HEK293 (cell line): ENCODE data around the gene NAAA.
"Not testable (repeated sequence)": the region's sequence is repeated elsewhere in the genome, so short reads cannot be mapped to it uniquely, and the experiment has no call there.

Source experiments
- CTCF ChIA-PET: fragments of 350-600 bp; formaldehyde crosslinking; extraction: SDS; loops from one replicate; lab custom pipeline; 2021; ENCODE audit warnings: antibody characterized with exemption; lab: Yijun Ruan, JAX
- POLR2A ChIA-PET: fragments of 300-600 bp; formaldehyde crosslinking; extraction: SDS; loops from one replicate; lab custom pipeline; 2020; ENCODE audit warnings: antibody characterized with exemption, inconsistent platforms; lab: Yijun Ruan, JAX
- H3K27ac ChIP-seq: fragments of 200-500 bp; sonication (Bioruptor generic); 2 replicates; pipeline ENCODE4 v1.5.1; 2014; ENCODE audit warnings: low read depth, low read length, control low read depth, inconsistent platforms; ENCODE audit errors: extremely low read depth
- H3K36me3 ChIP-seq, 2 experiments: fragments of 200-500 bp in 1 of 2; sonication (Bioruptor generic) in 1 of 2; 1 replicate in 1 of 2; 2 replicates in 1 of 2; pipeline ENCODE4 v1.5.1; 2014 to 2017; ENCODE audit warnings: inconsistent platforms in 2 of 2, low read length in 2 of 2; ENCODE audit not compliant: control insufficient read depth in 2 of 2, insufficient read depth in 1 of 2
- H3K4me1 ChIP-seq: fragments of 200-500 bp; sonication (Bioruptor generic); 2 replicates; pipeline ENCODE4 v1.5.1; 2014; ENCODE audit warnings: mild to moderate bottlenecking, low read length, inconsistent platforms; ENCODE audit not compliant: control insufficient read depth, insufficient read depth
- H3K4me3 ChIP-seq: 2 replicates; pipeline ENCODE4 v1.5.1; 2011; ENCODE audit warnings: low read depth, mild to moderate bottlenecking, control low read depth, low read length, moderate library complexity
- H3K9me3 ChIP-seq: fragments of 200-500 bp; sonication (Bioruptor generic); 2 replicates; pipeline ENCODE4 v1.5.1; 2014; ENCODE audit warnings: low read depth, low read length, inconsistent platforms; ENCODE audit not compliant: control insufficient read depth, insufficient read depth
- BCL11B ChIP-seq: fragments of 450-650 bp; formaldehyde crosslinking; IDR thresholded peaks from 2 replicates; pipeline ENCODE4 v1.5.1; 2016; ENCODE audit warnings: low read depth, missing biosample characterization, missing genetic modification characterization
- BCL6B ChIP-seq: fragments of 450-650 bp; formaldehyde crosslinking; IDR thresholded peaks from 2 replicates; pipeline ENCODE4 v1.5.1; 2017; ENCODE audit warnings: missing biosample characterization, missing genetic modification characterization
- HOXD13 ChIP-seq: sonication (generic); formaldehyde crosslinking; IDR thresholded peaks from 2 replicates; pipeline ENCODE4 v1.8.0; 2022; ENCODE audit warnings: missing genetic modification reagents, borderline replicate concordance
- TRIM28 ChIP-seq: IDR thresholded peaks from 2 replicates; pipeline ENCODE4 v1.6.1; 2011; ENCODE audit warnings: low read length, control low read depth, borderline replicate concordance
- WT1 ChIP-seq: fragments of 450-650 bp; formaldehyde crosslinking; IDR thresholded peaks from 2 replicates; pipeline ENCODE4 v1.5.1; 2016; ENCODE audit warnings: missing biosample characterization, missing genetic modification characterization
- ZBTB11 ChIP-seq: fragments of 450-650 bp; formaldehyde crosslinking; conservative IDR thresholded peaks from 2 replicates; pipeline ENCODE4 v1.5.1; 2016; ENCODE audit warnings: low read depth, missing biosample characterization, missing genetic modification characterization
- ZBTB26 ChIP-seq: fragments of 450-650 bp; formaldehyde crosslinking; optimal IDR thresholded peaks from 2 replicates; pipeline ENCODE3; 2016; ENCODE audit warnings: missing biosample characterization, mild to moderate bottlenecking, missing genetic modification characterization
- ZBTB49 ChIP-seq: fragments of 450-650 bp; formaldehyde crosslinking; IDR thresholded peaks from 2 replicates; pipeline ENCODE4 v1.5.1; 2016; ENCODE audit warnings: missing biosample characterization, missing genetic modification characterization, low read depth
- ZBTB6 ChIP-seq: fragments of 450-650 bp; formaldehyde crosslinking; IDR thresholded peaks from 2 replicates; pipeline ENCODE4 v1.5.1; 2017; ENCODE audit warnings: missing biosample characterization, missing genetic modification characterization
- ZNF133 ChIP-seq: fragments of 450-650 bp; formaldehyde crosslinking; IDR thresholded peaks from 2 replicates; pipeline ENCODE4 v1.5.1; 2016; ENCODE audit warnings: missing biosample characterization, missing genetic modification characterization
- ZNF140 ChIP-seq: fragments of 450-650 bp; formaldehyde crosslinking; IDR thresholded peaks from 2 replicates; pipeline ENCODE4 v1.5.1; 2016; ENCODE audit warnings: missing biosample characterization, missing genetic modification characterization
- ZNF175 ChIP-seq: fragments of 450-650 bp; formaldehyde crosslinking; IDR thresholded peaks from 2 replicates; pipeline ENCODE4 v1.5.1; 2016; ENCODE audit warnings: missing biosample characterization, missing genetic modification characterization
- ZNF19 ChIP-seq: fragments of 450-650 bp; formaldehyde crosslinking; IDR thresholded peaks from 2 replicates; pipeline ENCODE4; 2016; ENCODE audit warnings: missing biosample characterization, missing genetic modification characterization, low read depth
- ZNF211 ChIP-seq: fragments of 450-650 bp; formaldehyde crosslinking; IDR thresholded peaks from 2 replicates; pipeline ENCODE4 v1.5.1; 2016; ENCODE audit warnings: low read depth, missing biosample characterization, missing genetic modification characterization
- ZNF23 ChIP-seq: fragments of 450-650 bp; formaldehyde crosslinking; IDR thresholded peaks from 2 replicates; pipeline ENCODE4 v1.5.1; 2016; ENCODE audit warnings: missing biosample characterization, missing genetic modification characterization, borderline replicate concordance
- ZNF280C ChIP-seq: fragments of 450-650 bp; formaldehyde crosslinking; IDR thresholded peaks from 2 replicates; pipeline ENCODE4 v1.5.1; 2016; ENCODE audit warnings: missing biosample characterization, missing genetic modification characterization
- ZNF37A ChIP-seq: fragments of 450-650 bp; IDR thresholded peaks from 2 replicates; pipeline ENCODE4 v1.5.1; 2018; ENCODE audit warnings: missing biosample characterization, missing genetic modification characterization
- ZNF529 ChIP-seq: fragments of 450-650 bp; formaldehyde crosslinking; IDR thresholded peaks from 2 replicates; pipeline ENCODE4 v1.5.1; 2017; ENCODE audit warnings: missing genetic modification characterization, missing biosample characterization; ENCODE audit not compliant: insufficient replicate concordance
- ZNF530 ChIP-seq: fragments of 450-650 bp; formaldehyde crosslinking; IDR thresholded peaks from 2 replicates; pipeline ENCODE4 v1.5.1; 2016; ENCODE audit warnings: low read depth, missing biosample characterization, missing genetic modification characterization
- ZNF571 ChIP-seq: fragments of 450-650 bp; formaldehyde crosslinking; IDR thresholded peaks from 2 replicates; pipeline ENCODE4 v1.5.0; 2017; ENCODE audit warnings: missing biosample characterization, missing genetic modification characterization
- ZNF707 ChIP-seq: fragments of 450-650 bp; formaldehyde crosslinking; IDR thresholded peaks from 2 replicates; pipeline ENCODE4 v1.5.1; 2016; ENCODE audit warnings: missing biosample characterization, missing genetic modification characterization

Gene NAAA

GRCh38 chr4:75916091-75916661 lies 24.6 kb downstream of the NAAA start (continued):
- no peak for TF ChIP-seq ZNF211 (tag by site-specific recombination)
- no peak for TF ChIP-seq ZNF571

- Histone ChIP-seq H3K4me1 (no peaks in the 10 kb centered on the region), H3K36me3 (peaks cover 0 to 3% of the 10 kb centered on the region in 2 experiments; a peak in 2 of 3 replicates), H3K9me3 (no peaks in the 10 kb centered on the region), H3K4me3 (no peak overlapping the region), H3K27ac (no peak overlapping the region)
- CTCF ChIA-PET = interaction anchor here (0.5 to 1.0 kb wide), 3 partner anchors 9 to 267 kb away, joined by 3 read pairs; no protein-coding TSS in a partner anchor
- TF ChIP-seq ZNF19 (tag by site-specific recombination) (no peak), ZNF37A (tag by site-specific recombination) (no peak), BCL6B (no peak), ZNF530 (tag by site-specific recombination) (no peak), ZNF23 (tag by site-specific recombination) (no peak), BCL11B (no peak), WT1 (tag by site-specific recombination) (no peak), ZBTB11 (tag by site-specific recombination) (no peak), ZBTB49 (tag by site-specific recombination) (no peak), ZNF175 (tag by site-specific recombination) (no peak), ZBTB26 (tag by site-specific recombination) (no peak), ZNF707 (tag by site-specific recombination) (no peak), HOXD13 (no peak), ZBTB6 (tag by site-specific recombination) (no peak), TRIM28 (no peak), ZNF140 (no peak), ZNF529 (tag by site-specific recombination) (no peak), ZNF280C (tag by site-specific recombination) (no peak), ZNF133 (no peak)
- POLR2A ChIA-PET = no interaction called here
Measured at GRCh38 chr4:75912968-75913367, 27.8 kb downstream of the NAAA start.

- H3K4me1 ChIP-seq, H3K9me3 ChIP-seq, H3K4me3 ChIP-seq, H3K36me3 ChIP-seq, POLR2A ChIA-PET, H3K27ac ChIP-seq: not testable (repeated sequence)
- CTCF ChIA-PET = interaction anchor here (1.1 kb wide), 1 partner anchor 16 kb away, joined by 4 read pairs; no protein-coding TSS in a partner anchor
Measured at GRCh38 chr4:75910831-75911230, 30.0 kb downstream of the NAAA start.
